Neural progenitor cell (in vitro differentiated cells): ENCODE data around the gene TTYH1. TPM values are rescaled to one million over a fixed set of nuclear protein-coding genes. Genes with fewer than 3 reads are reported as not detected.
"Not testable (repeated sequence)": the region's sequence is repeated elsewhere in the genome, so short reads cannot be mapped to it uniquely, and the experiment has no call there.

Experiments
- DNase-seq: peaks from one replicate; pipeline ENCODE4 v3.0.0-alpha.2; 2016; ENCODE audit warnings: low spot score
- H2AFZ ChIP-seq: fragments of 200-600 bp; sonication (generic); replicated peaks from 2 replicates; pipeline ENCODE4 v1.6.1; 2016; ENCODE audit warnings: antibody characterized with exemption
- H3F3A ChIP-seq: fragments of 200-600 bp; sonication (generic); 2 replicates; pipeline ENCODE4 v1.6.1; 2016; ENCODE audit warnings: antibody characterized with exemption, low read depth
- H3K27ac ChIP-seq: fragments of 200-600 bp; sonication (generic); 2 replicates; pipeline ENCODE4 v1.5.1; 2016; ENCODE audit warnings: mild to moderate bottlenecking
- H3K27me3 ChIP-seq: fragments of 200-600 bp; sonication (generic); 2 replicates; pipeline ENCODE4 v1.6.1; 2016; ENCODE audit warnings: mild to moderate bottlenecking, moderate library complexity
- H3K36me3 ChIP-seq: fragments of 200-600 bp; sonication (generic); 2 replicates; pipeline ENCODE4 v1.5.1; 2016
- H3K4me1 ChIP-seq: fragments of 200-600 bp; sonication (generic); 2 replicates; pipeline ENCODE4 v1.6.1; 2016; ENCODE audit warnings: mixed run types
- H3K4me2 ChIP-seq: fragments of 200-600 bp; sonication (generic); 2 replicates; pipeline ENCODE4 v1.6.1; 2016
- H3K4me3 ChIP-seq: fragments of 200-600 bp; sonication (generic); 2 replicates; pipeline ENCODE4 v1.5.1; 2016
- H3K79me2 ChIP-seq: fragments of 200-600 bp; sonication (generic); 2 replicates; pipeline ENCODE4 v1.6.1; 2016; ENCODE audit warnings: low read depth
- H3K9ac ChIP-seq: fragments of 200-600 bp; sonication (generic); 2 replicates; pipeline ENCODE4 v1.6.1; 2016
- H3K9me3 ChIP-seq: fragments of 200-600 bp; sonication (generic); 2 replicates; pipeline ENCODE4 v1.5.1; 2016; ENCODE audit warnings: low read depth
- H4K20me1 ChIP-seq: fragments of 200-600 bp; sonication (generic); 2 replicates; pipeline ENCODE4 v1.6.1; 2016; ENCODE audit warnings: low read depth
- H3K27ac Mint-ChIP-seq: 3 replicates; pipeline ENCODE4 v1.8.0; 2021; ENCODE audit warnings: mixed read lengths
- H3K27me3 Mint-ChIP-seq: 2 replicates; pipeline ENCODE4 v1.8.0; 2022; ENCODE audit warnings: low read depth, mild to moderate bottlenecking, inconsistent platforms, moderate library complexity, mixed read lengths; ENCODE audit not compliant: insufficient read depth
- H3K36me3 Mint-ChIP-seq: 3 replicates; pipeline ENCODE4 v1.8.0; 2021; ENCODE audit warnings: mixed read lengths
- H3K4me1 Mint-ChIP-seq: 3 replicates; pipeline ENCODE4 v1.8.0; 2021; ENCODE audit warnings: mixed read lengths
- H3K4me3 Mint-ChIP-seq: 3 replicates; pipeline ENCODE4 v1.8.0; 2021; ENCODE audit warnings: mild to moderate bottlenecking, moderate library complexity, mixed read lengths
- H3K9me3 Mint-ChIP-seq: 3 replicates; pipeline ENCODE4 v1.8.0; 2020; ENCODE audit warnings: mixed read lengths
- EZH2 ChIP-seq: fragments of 200-600 bp; sonication (generic); IDR thresholded peaks from 2 replicates; pipeline ENCODE4 v1.6.1; 2017; ENCODE audit warnings: antibody characterized with exemption, mild to moderate bottlenecking, moderate library complexity
- EZH2phosphoT487 ChIP-seq: fragments of 200-600 bp; sonication (generic); IDR thresholded peaks from 2 replicates; pipeline ENCODE4 v1.6.1; 2017; ENCODE audit warnings: antibody characterized with exemption
- total RNA-seq: library from RNA; depleted of rRNA; stranded (reverse); fragments of >200 nt; gene quantifications from 2 replicates; pipeline ENCODE4 v1.2.3, GENCODE V29; 2015; ENCODE audit warnings: low replicate concordance
- TF ChIP-seq, protein P1 (sequence below): fragments of 200-600 bp; sonication (generic); IDR thresholded peaks from 2 replicates; pipeline ENCODE4 v1.5.1; 2017; ENCODE audit warnings: antibody characterized with exemption, mild to moderate bottlenecking

TTYH1 gene
- total RNA-seq, 1 donor from 2014 or later: 34.2 TPM

DNA sequence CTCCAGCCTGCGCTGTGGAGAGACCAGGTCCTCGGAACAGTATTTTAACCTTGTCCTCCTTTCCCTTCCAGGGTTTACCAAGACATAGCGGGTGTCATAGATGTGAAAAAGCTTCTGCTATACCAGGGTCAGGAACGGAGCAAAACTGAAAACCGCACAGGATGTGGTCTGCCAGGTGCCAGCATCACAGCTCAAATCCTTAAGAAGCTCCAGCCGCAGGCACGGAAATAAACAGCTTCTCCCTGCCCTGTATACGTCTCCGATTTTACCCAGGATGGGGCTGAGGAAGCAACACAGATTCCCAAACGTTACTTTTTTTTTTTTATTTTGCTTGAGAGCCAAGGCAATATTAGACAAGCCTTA, 44.8 kb upstream of the TTYH1 start:
- H3K4me3 ChIP-seq, H4K20me1 ChIP-seq, H3K79me2 ChIP-seq, H3K9ac ChIP-seq, H3K4me1 Mint-ChIP-seq, H3K4me3 Mint-ChIP-seq, H3K9me3 Mint-ChIP-seq, H3K27ac Mint-ChIP-seq, H3K4me2 ChIP-seq, H2AFZ ChIP-seq, DNase-seq, H3K27me3 ChIP-seq, H3K9me3 ChIP-seq, H3K4me1 ChIP-seq, H3K36me3 Mint-ChIP-seq, H3K36me3 ChIP-seq, H3K27ac ChIP-seq, H3F3A ChIP-seq: not testable (repeated sequence)
- H3K27me3 Mint-ChIP-seq: peaks cover 11% of the 10 kb centered on the region

DNA sequence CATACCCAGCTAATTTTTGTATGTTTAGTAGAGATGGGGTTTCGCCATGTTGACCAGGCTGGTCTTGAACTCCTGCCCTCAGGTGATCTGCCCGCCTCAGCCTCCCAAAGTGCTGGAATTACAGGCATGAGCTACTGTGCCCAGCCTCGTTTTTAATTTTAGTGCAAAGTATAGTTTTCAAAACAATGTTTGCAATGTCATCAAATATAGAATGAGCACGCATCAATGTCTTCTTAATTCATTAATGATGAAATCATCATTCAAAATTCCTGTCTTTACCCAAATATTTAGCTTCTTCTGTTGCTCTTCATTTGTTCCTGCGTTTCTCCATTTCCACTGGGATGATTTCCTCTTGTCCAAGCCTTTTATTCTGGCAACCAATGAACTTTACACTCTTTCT, 43.8 kb upstream of the TTYH1 start:
- H3K27ac Mint-ChIP-seq, DNase-seq, H3K9ac ChIP-seq, H3K4me2 ChIP-seq, H2AFZ ChIP-seq, H3K36me3 Mint-ChIP-seq, H3K36me3 ChIP-seq, H4K20me1 ChIP-seq, H3K4me3 ChIP-seq, H3K79me2 ChIP-seq, H3F3A ChIP-seq, H3K9me3 Mint-ChIP-seq, H3K4me3 Mint-ChIP-seq, H3K4me1 ChIP-seq, H3K4me1 Mint-ChIP-seq, H3K9me3 ChIP-seq, H3K27ac ChIP-seq, H3K27me3 ChIP-seq: not testable (repeated sequence)
- H3K27me3 Mint-ChIP-seq: peaks cover 11% of the 10 kb centered on the region

DNA sequence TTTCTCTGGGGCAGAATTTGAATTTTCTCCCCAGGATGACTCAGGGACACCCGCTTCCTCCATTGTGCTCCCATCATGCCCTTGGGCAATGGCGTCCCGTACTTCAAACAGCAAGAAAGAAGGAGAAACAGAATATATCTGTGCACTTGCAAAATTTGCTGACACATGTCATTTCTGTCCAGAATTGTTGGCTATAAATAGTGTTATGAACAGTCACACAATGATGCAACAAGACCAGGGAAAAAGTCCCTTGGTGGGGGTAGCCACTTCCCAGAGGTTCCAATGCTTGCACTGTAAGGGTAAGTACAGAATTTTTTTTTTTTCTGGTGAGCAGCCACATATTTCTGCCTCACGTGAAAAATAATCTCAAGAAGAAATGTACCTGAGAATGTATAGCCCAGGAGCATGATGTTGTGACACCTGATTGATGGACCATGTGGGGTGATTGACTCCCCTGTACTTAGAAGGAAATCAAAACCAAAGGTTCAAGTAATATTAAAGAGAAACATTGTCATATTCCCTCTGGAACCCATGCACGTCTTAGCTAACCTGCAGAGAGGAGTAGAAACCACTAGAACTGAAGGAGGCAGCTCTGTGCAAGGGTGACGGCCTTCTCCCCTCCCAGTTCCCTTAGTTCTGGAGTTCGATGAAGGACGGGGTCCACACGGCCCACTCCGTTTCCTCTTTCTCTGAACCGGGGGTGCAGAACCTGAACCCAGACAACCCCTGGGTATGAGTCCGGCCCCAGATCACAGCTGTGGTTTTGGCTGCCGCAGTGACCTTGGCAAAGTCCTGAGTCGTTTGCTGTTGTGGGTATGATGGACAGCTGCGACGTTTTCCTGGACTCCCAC, 41.3 kb upstream of the TTYH1 start:
- DNase-seq: no peak
- Histone ChIP-seq H3F3A (no peaks in the 10 kb centered on the region), H3K79me2 (no peaks in the 10 kb centered on the region), H3K9ac (no peak overlapping the region), H3K4me3 (no peak overlapping the region), H2AFZ (no peak overlapping the region), H3K36me3 (no peaks in the 10 kb centered on the region), H3K27me3 (peaks cover 12% of the 10 kb centered on the region), H3K4me2 (no peak overlapping the region), H4K20me1 (no peaks in the 10 kb centered on the region), H3K9me3 (no peaks in the 10 kb centered on the region), H3K4me1 (no peaks in the 10 kb centered on the region), H3K27ac (no peak overlapping the region)
- Mint-ChIP-seq H3K27me3 (peaks cover 8% of the 10 kb centered on the region), H3K27ac (no peak overlapping the region), H3K4me3 (no peak overlapping the region), H3K36me3 (no peaks in the 10 kb centered on the region), H3K4me1 (no peaks in the 10 kb centered on the region), H3K9me3 (peaks cover 5% of the 10 kb centered on the region)
- TF ChIP-seq EZH2phosphoT487 (no peak), EZH2 (no peak)
- TF ChIP-seq, protein P1, sequence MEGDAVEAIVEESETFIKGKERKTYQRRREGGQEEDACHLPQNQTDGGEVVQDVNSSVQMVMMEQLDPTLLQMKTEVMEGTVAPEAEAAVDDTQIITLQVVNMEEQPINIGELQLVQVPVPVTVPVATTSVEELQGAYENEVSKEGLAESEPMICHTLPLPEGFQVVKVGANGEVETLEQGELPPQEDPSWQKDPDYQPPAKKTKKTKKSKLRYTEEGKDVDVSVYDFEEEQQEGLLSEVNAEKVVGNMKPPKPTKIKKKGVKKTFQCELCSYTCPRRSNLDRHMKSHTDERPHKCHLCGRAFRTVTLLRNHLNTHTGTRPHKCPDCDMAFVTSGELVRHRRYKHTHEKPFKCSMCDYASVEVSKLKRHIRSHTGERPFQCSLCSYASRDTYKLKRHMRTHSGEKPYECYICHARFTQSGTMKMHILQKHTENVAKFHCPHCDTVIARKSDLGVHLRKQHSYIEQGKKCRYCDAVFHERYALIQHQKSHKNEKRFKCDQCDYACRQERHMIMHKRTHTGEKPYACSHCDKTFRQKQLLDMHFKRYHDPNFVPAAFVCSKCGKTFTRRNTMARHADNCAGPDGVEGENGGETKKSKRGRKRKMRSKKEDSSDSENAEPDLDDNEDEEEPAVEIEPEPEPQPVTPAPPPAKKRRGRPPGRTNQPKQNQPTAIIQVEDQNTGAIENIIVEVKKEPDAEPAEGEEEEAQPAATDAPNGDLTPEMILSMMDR: no peak

DNA sequence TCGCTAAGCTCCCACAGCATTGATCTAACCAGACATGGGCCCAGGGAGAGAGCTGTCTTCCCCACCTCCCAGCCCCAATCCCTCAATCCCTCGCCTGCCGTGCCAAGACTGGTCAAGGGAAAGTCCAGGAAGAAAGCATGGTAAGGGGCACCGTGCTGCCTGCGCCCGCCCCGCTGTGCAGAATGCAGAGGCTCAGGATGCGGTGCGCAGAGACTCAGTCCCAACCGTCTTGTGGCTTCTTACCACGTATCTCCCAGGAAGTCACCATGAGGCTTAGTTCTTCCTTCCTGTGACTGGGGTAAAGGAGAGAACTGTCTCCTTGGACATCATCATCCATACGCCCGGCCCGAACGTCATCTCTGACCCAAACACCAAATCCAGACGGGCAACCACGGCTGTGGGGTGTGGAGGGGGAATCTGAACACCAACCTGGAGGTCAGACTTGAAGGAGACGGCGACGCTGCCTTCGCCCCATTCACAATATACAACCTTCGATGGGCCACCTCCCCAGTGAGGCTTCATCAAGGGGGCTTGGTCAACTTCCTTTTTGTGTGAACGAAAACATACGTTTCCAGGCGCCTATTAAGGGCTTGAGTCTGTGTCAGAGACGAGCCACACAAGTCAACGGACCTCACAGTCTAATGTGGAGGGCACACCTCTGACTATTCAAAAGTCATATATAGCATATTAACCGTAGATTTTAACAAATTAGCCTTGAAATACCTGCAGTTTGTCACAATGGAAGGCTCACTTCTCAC, 39.9 kb upstream of the TTYH1 start:
- not testable (repeated sequence) for H3F3A ChIP-seq, H4K20me1 ChIP-seq, H3K79me2 ChIP-seq, H3K9me3 ChIP-seq, H3K9ac ChIP-seq, H3K36me3 Mint-ChIP-seq, H3K9me3 Mint-ChIP-seq, H3K4me3 Mint-ChIP-seq, H2AFZ ChIP-seq, H3K36me3 ChIP-seq, H3K4me1 ChIP-seq, H3K4me2 ChIP-seq, DNase-seq, H3K27ac ChIP-seq, H3K4me1 Mint-ChIP-seq, H3K4me3 ChIP-seq, H3K27ac Mint-ChIP-seq
- peaks cover 10% of the 10 kb centered on the region for H3K27me3 Mint-ChIP-seq
- peaks cover 14% of the 10 kb centered on the region for H3K27me3 ChIP-seq
